Activated CD8-positive, alpha-beta memory T cell treated with anti-CD3 and anti-CD28 coated beads for 36 hours (primary cell): ENCODE results near the gene PSG4. TPM values are rescaled to one million over a fixed set of nuclear protein-coding genes. Genes with fewer than 3 reads are reported as not detected.
"Not testable (repeated sequence)": the region's sequence is repeated elsewhere in the genome, so short reads cannot be mapped to it uniquely, and the experiment has no call there.

Experiments used
- CTCF ChIA-PET: fragments of 350-600 bp; sonication (Branson Sonifier 250); formaldehyde crosslinking; loops from one replicate; lab custom pipeline; 2021; ENCODE audit warnings: antibody characterized with exemption; lab: Charles Lee
- POLR2A ChIA-PET: fragments of 350-600 bp; sonication (Branson Sonifier 250); formaldehyde crosslinking; loops from one replicate; lab custom pipeline; 2021; ENCODE audit warnings: antibody characterized with exemption; lab: Charles Lee
- total RNA-seq, 2 experiments: library from RNA; stranded (reverse); gene quantifications; one replicate each; pipeline ENCODE4 v1.2.3, GENCODE V29; 2021

The PSG4 gene
- not detected for total RNA-seq

DNA sequence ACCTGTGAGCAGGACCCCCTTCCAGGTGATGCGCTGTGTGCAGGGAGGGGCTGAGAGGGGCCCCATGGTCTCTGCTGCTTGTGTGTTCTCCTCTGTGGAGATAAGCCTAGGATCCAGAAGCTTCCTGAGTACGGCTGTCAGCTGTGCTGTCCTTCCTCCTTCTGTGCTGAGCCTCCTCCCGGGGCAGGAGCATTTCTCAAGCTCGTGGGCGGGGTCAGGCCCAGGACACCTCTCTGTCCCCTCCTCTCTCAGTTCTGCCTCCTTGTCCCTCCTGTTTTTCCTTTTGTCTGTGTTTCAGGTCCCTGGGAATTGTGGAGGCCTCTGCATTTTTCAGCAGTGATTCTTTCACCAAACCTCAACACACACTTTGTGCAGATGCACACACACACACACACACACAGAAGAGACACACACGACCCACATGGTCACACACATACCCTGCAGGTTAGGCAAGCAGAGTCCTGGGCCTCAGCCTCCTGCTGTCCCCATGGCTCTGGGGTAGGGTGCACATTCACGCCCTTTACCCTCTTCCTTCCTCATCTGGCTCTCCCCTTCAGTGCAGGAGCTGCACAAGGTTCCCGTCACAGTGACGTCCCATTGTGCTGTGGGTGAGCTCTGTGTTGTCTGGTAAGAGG, at the start of gene PSG4:
PSG4 (minus strand) TSS at position 168 of the 635 bp plus-strand sequence; CDS start at position 66, 102 bp downstream.
- POLR2A ChIA-PET, CTCF ChIA-PET: not testable (repeated sequence)

DNA sequence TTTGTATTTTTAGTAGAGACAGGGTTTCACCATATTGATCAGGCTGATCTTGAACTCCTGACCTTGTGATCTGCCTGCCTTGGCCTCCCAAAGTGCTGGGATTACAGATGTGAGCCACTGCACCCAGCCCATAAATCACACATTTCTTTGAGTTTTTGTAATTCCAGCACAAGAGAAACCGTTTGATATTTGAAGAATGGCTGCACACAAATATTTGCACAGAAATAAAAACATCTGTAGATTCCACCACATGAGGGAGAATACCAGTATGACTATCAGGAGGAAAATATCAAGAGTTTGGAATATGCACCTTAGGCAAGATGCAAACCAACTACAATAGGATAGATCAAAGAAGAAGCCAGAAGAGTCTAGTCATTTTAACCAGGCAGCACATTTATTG, 46.0 kb upstream of the PSG4 start:
- CTCF ChIA-PET, POLR2A ChIA-PET: not testable (repeated sequence)

DNA sequence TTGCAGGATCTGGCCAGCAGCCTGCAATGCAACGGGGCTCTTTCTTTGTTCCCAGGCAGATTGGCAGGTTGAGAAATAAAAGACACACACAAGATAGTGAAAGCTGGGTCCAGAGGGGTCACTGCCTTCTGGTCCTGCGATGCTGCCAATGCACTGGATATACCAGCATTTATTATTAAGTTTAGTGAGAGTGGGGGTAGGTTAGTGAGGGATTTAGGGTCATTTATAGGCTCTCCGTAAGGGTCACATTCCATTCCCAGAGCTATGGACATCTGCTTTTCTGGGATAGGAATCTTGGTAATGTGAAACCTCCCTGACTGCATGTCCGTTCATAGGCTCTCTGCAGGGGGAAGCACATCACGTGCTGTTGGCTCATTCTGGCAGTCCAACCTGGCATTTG, 44.9 kb upstream of the PSG4 start:
- POLR2A ChIA-PET, CTCF ChIA-PET: not testable (repeated sequence)

DNA sequence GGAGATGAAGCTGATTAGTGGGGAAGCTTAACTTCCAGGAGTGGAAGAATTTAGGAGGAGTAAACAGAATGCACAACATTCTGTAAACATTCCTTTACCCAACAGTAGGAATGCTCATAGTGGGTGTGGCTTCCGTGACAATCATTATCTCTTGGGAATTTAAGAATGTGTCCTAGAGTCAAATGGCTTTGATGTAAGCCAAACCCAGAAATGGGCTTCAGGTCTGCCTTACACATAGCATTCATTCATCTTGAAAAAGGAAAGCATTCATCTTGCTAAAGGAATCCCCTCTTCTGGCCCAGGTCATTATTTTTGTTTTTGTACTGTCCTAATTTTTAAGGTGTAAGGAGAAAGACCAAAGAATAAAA, 43.2 kb upstream of the PSG4 start:
- CTCF ChIA-PET, POLR2A ChIA-PET: not testable (repeated sequence)

DNA sequence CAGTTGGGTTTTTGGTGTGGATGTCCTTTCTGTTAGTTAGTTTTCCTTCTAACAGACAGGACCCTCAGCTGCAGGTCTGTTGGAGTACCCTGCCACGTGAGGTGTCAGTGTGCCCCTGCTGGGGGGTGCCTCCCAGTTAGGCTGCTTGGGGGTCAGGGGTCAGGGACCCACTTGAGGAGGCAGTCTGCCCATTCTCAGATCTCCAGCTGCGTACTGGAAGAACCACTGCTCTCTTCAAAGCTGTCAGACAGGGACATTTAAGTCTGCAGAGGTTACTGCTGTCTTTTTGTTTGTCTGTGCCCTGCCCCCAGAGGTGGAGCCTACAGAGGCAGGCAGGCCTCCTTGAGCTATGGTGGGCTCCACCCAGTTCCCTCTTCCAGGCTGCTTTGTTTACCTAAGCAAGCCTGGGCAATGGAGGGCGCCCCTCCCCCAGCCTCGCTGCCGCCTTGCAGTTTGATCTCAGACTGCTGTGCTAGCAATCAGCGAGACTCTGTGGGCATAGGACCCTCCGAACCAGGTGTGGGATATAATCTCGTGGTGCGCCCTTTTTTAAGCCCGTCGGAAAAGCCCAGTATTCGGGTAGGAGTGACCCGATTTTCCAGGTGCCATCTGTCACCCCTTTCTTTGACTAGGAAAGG, 41.9 kb upstream of the PSG4 start:
- CTCF ChIA-PET, POLR2A ChIA-PET: not testable (repeated sequence)

DNA sequence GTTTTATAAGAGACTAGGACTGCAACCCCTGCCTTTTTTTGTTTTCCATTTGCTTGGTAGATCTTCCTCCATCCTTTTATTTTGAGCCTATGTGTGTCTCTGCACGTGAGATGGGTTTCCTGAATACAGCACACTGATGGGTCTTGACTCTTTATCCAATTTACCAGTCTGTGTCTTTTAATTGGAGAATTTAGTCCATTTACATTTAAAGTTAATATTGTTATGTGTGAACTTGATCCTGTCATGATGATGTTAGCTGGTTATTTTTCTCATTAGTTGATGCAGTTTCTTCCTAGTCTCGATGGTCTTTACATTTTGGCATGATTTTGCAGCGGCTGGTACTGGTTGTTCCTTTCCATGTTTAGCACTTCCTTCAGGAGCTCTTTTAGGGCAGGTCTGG, 40.4 kb upstream of the PSG4 start:
- POLR2A ChIA-PET = not testable (repeated sequence)

DNA sequence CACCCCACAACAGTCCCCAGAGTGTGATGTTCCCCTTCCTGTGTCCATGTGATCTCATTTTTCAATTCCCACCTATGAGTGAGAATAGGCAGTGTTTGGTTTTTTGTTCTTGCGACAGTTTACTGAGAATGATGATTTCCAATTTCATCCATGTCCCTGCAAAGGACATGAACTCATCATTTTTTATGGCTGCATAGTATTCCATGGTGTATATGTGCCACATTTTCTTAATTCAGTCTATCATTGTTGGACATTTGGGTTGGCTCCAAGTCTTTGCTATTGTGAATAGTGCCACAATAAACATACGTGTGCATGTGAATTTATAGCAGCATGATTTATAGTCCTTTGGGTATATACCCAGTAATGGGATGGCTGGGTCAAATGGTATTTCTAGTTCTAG, 36.8 kb upstream of the PSG4 start:
- POLR2A ChIA-PET = not testable (repeated sequence)

More for the DNA sequence above, 40.4 kb upstream of the PSG4 start:
- CTCF ChIA-PET = not testable (repeated sequence)

DNA sequence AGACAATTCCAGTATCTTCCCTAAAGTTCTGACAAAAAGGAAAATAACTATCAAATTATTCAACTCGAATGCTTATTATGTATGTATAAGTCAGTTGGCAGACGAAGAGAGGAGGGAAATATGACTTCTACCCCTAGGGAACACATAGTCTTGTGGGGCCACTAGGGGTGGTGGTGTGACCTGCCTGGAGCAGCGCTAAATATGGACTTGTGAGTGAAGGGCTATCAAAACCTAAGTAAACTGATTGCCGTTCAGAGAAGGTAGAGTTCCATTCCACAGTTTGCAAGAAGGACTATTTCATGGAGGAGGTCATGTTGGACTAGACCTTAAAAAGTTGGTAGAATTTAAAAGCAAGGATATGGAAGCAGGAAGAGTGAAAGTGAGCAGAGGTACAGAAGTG, 32.8 kb upstream of the PSG4 start:
- CTCF ChIA-PET, POLR2A ChIA-PET: not testable (repeated sequence)

More for the DNA sequence above, 36.8 kb upstream of the PSG4 start:
- CTCF ChIA-PET = not testable (repeated sequence)

DNA sequence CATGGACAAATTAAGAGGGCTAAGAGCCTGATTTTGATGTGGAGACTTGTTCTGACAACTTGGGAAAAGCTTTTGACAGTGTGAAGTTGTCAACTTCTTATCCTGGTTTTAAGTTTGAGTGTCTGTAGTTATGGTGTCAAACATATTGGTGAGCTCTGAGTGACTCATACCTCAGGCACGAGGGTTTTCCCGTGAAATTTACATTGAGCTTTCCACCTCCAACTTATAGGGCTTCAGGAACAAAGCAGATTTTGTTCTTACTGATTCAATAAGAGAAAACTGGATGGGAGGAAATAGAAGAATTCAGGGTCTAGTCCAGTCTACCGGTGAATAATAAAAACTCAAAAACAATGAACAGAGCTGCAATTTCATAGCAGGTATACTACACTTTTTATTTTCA, 30.2 kb upstream of the PSG4 start:
- POLR2A ChIA-PET, CTCF ChIA-PET: not testable (repeated sequence)

DNA sequence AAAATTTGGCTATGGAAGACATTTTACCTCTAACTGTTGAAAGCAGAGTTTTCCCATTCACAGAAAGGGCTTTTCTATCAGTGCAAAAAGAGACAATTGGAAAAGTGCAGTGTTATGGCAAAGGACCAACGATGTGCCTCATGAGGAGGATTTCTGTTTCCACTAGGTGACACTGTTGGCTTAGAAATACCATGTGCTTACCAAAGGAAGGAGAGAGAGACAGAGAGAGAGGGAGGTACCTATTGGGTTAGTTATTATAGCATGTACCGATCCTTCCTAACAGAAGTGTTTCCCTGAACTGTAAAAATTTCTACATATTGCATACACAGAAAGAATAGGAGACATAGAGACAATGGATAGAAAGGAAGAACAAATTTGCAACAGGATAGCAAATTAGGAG, 23.9 kb upstream of the PSG4 start:
- CTCF ChIA-PET = no interaction called here
- POLR2A ChIA-PET = no interaction called here

DNA sequence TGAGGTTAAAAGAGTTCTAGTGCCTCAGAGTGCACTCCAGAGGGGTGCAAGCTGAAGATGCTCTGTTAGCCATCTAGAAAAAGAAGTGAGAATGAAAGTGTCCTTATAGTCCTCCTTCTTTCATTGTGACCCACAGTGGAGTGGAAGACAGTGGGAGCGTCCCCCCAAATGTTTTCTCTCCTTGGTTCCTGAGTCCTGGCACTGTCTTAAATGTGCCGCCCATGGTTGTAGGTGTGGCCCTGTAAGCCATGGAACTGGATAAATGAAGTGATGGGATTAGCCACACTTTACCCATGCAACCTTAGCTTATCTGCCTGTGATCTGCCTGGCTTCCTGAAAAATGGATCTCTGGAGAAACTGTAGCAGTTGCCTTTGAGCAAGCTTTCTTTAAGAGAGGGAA, 23.3 kb upstream of the PSG4 start:
- POLR2A ChIA-PET, CTCF ChIA-PET: not testable (repeated sequence)

DNA sequence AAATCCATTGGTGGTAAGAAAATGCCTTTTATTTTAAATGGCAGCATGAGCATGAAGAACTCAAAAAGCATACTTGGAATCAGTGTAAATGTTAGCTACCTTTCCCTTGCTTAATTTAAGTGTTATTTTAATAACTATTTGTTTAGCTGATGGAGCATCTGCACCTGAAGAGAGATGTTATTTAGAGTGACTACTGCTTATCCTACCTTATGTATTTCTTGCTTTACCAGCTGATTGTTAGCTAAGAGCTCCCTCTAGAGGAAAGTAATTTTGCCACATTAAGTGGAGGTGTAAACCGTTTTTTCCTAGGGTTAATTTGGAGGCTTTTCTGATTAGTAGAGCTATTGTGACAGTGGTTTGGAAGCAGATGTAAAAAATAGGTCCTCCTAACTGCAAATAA, 21.5 kb upstream of the PSG4 start:
- POLR2A ChIA-PET, CTCF ChIA-PET: not testable (repeated sequence)

DNA sequence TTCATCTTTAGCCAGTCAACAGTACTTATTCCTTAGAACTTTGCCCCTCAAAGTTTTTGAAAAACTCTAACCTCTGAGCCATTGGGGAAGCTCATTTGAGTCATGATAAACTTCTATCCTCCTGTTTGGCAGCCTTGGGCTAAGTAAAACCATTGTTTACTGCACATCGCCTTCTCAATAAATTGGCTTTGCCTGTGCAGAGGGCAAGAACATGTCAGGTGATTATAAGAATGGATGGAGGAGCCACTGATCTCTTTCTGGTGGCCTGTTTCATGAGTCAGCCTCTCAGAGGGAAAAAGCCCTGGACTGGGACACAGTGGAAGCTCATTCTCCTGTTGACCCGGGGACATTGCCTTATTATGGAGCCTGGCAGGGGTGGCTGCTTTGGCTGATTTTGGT, 19.4 kb upstream of the PSG4 start:
- ChIA-PET POLR2A (no interaction called here), CTCF (no interaction called here)

DNA sequence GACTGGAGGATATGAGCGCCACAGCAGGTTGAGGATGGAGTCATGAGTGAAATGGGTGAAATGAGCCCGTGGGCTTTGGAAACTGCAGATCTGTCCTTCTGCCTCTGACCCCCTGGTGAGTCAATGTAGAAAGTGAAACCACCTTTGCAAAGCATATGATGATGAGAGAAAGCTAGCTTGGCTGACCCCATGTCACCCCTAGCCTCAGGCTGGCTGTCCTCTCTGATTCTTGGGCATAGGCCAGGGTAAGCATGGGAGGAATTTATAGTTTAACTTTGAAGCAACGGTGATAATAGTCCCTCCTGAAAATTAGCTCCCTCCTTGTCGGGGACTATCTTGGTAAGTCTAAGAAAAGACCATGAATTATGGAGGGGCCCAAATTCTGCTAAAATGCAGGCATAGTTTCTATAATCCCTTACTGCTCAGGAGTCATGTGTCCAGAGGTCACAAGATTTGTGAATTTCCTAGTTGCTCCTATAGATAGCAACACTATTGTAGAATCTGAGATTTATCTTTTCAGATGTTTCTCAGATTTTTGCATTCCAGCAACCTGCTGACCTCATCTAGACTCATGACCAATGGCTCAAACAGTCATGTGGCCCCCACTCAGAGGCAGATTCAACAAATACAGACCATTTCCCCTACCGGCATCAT, 18.9 kb upstream of the PSG4 start:
- CTCF ChIA-PET, POLR2A ChIA-PET: not testable (repeated sequence)

DNA sequence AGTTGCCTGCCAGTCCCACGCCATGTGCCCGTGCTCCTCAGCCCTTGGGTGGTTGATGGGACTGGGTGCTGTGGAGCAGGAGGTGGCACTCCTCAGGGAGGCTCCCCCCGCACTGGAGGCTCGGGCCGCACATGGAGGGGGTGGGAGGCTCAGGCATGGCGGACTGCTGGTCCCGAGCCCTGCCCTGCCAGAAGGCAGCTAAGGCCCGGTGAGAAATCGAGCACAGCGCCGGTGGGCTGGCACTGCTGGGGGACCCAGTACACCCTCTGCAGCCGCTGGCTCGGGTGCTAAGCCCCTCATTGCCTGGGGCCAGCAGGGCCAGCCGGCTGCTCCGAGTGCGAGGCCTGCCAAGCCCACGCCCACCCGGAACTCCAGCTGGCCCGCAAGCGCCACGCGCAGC, 16.5 kb upstream of the PSG4 start:
- POLR2A ChIA-PET, CTCF ChIA-PET: not testable (repeated sequence)

DNA sequence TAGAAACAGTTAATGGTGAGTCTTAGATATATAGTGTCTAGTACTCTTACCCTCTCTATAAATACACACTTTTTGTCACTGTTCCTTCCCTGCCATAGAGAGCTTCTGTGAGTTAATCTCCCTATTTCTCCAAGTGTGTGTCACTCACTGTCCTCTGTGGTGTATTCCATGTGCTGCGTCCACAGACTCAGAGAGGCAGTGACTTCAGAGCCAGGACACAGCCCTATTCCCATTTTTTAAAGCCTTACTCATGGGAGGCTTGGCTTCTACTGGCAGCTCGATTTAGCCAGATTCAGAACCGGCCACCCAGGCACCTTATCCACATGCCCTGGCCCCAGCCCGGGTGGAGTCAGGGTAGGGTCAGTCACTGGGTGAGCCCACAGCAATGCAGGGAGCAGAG, 13.7 kb upstream of the PSG4 start:
- CTCF ChIA-PET, POLR2A ChIA-PET: not testable (repeated sequence)

DNA sequence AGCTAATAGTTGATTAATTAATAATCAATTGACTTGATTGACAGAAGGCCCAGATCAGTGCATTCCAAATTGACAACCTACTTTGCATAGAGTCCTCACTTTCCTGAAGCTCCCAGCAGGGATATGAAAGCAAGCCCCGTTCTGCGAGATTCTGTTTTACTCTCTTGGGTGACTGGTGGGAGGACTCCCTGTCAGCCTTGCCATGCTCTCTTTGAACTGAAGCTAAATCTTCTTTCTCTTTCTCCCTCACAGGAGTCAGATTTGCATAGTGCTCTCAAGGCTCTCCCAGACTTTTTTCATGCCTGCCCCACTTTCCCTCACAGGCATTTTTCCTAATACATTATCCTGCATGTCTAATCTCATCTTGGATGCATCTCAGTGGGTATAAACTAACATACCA, 10.4 kb upstream of the PSG4 start:
- CTCF ChIA-PET, POLR2A ChIA-PET: not testable (repeated sequence)

DNA sequence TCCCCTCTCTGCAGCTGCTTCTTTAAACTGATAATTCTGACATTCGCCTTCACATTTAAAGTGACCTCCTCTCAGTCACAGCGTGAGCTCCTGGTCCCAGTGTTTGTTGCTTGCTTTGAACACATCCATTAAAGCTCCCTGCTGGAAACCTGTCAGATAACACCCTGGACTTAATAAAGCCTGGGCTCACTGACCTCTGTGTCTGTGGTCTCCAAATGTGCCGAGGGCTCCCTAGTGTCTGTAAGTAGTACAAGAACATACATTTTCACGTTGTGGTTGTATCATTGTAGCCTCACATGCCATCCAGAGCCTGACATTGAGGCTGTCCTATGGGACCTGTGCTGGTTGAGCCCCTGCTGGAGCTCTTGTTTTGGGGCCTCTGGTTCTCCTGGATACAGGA, 2.6 kb upstream of the PSG4 start:
- CTCF ChIA-PET = no interaction called here
- POLR2A ChIA-PET = no interaction called here

DNA sequence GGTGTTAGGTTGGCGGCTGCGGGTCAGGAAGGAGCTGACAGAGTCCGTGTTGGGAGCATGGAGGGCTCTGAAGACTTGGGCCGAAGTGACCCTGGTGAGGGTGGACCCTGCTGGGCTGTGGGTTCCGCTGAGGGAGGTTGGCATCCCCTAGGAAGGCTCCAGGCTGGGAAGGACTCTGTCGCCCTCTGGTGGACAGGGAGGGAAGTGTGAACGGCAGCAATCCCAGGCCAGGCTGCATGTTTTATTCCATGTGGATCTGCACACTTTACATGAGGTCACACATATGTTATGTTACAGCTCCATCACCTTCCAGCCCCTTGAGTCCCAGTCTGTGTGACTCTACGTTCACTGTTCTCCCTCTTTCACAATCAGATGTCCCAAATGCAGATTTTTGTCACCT, 1.7 kb upstream of the PSG4 start:
- CTCF ChIA-PET, POLR2A ChIA-PET: not testable (repeated sequence)

DNA sequence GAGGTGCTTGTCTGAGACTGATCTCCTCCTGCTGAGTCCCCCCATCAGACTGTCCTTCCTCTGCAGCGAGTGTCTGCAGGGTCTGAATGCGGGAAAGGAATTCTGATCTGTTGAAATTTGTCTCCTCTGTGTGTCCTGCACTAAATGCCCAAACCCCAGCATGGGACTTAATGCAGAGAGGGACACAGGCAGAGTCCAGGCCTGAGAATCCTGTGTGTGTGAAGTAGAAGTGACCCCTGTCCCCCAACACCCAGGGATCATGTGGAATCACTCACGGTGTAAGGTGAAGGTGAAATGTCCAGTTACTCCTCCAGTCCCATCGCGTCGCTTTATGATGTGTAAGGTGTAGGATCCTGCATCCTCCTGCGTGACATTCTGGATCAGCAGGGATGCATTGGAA, 1.8 kb downstream of the PSG4 start:
- CTCF ChIA-PET, POLR2A ChIA-PET: not testable (repeated sequence)

DNA sequence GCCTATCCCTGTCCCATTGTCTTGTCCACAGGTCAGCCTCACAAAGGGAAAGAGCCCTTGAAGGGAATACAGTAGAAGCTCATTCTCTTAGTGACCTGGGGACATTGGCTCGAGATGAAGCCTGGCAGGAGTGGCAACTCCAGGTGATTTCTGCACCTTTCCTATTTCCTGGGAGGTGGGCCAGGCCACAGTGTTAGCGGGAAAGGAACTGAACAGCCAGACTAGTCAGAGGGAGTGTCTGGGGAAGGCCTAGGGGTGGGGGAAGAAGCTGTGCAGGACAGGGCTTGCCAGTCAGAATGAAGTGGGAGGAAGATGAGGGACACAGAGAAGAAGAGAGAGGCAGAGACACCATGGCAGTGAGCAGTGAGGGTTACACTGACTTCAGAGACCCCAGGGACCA, 3.5 kb downstream of the PSG4 start:
- CTCF ChIA-PET, POLR2A ChIA-PET: not testable (repeated sequence)
